Esophagus squamous epithelium (tissue), 5 donors: Measurements from ENCODE around the gene SEC14L1. TPM values are rescaled to one million over a fixed set of nuclear protein-coding genes. Genes with fewer than 3 reads are reported as not detected.

Experiments used
- DNase-seq: peaks from one replicate; lab custom pipeline; 2025; lab: John Stamatoyannopoulos, UW
- H3K27ac ChIP-seq, 4 donors: fragments of 200-600 bp; sonication (generic); one replicate each; pipeline ENCODE4 v1.5.1; 2016 to 2019; ENCODE audit warnings: mild to moderate bottlenecking in 1 of 4
- H3K27me3 ChIP-seq, 4 donors: fragments of 200-600 bp; sonication (generic); 1 replicate in 3 of 4; 2 replicates in 1 of 4; pipeline versions ENCODE4 v1.5.1 to v1.6.0; 2017 to 2021; ENCODE audit warnings: antibody characterized with exemption in 1 of 4
- H3K36me3 ChIP-seq, 3 donors: fragments of 200-600 bp; sonication (generic); one replicate each; pipeline ENCODE4 v1.5.1; 2016 to 2019
- H3K4me1 ChIP-seq, 3 donors: fragments of 200-600 bp; sonication (generic); one replicate each; pipeline ENCODE4 v1.5.1; 2017 to 2019
- H3K4me3 ChIP-seq, 4 donors: fragments of 200-600 bp; sonication (generic); 1 replicate in 3 of 4; 2 replicates in 1 of 4; pipeline ENCODE4 v1.5.1; 2016 to 2019; ENCODE audit warnings: mild to moderate bottlenecking in 2 of 4, moderate library complexity in 1 of 4
- H3K9me3 ChIP-seq, 3 donors: fragments of 200-600 bp; sonication (generic); one replicate each; pipeline ENCODE4 v1.5.1; 2016 to 2019
- POLR2A ChIP-seq, 4 donors: fragments of 450-650 bp; IDR thresholded peaks; one replicate each; pipeline ENCODE4 v1.6.1; 2017; ENCODE audit warnings: antibody characterized with exemption in 4 of 4, mild to moderate bottlenecking in 4 of 4, moderate library complexity in 3 of 4
- whole genome bisulfite sequencing, 2 donors: methylation state at CpG; one replicate each; pipeline ENCODE4 v1.1.5; 2018; 5-methylcytosine and 5-hydroxymethylcytosine counted together
- intact Hi-C: fragments of 100-400 bp; cut with DNase I; formaldehyde crosslinking; loops from one replicate; pipeline ENCODE4 v1.15.0; 2022
- total RNA-seq, 4 donors: library from RNA; depleted of rRNA; stranded (reverse); fragments of >200 nt; gene quantifications; one replicate each; pipeline ENCODE4 v1.1.0, GENCODE V29; 2016
- TF ChIP-seq, protein P1 (sequence below), 6 experiments: fragments of 450-650 bp in 4 of 6; fragments of 200-600 bp in 2 of 6; sonication (generic) in 2 of 6; IDR thresholded peaks; one replicate each; pipeline ENCODE4 v1.5.1; 2016 to 2019; ENCODE audit warnings: antibody characterized with exemption in 6 of 6, mild to moderate bottlenecking in 4 of 6, moderate library complexity in 4 of 6
- donor health status: DM: yes; HTN: yes; CAD: no.

The SEC14L1 gene
- total RNA-seq, 4 donors from 2014 or later = 27.3 to 39.2 (median 32.8) TPM

DNA sequence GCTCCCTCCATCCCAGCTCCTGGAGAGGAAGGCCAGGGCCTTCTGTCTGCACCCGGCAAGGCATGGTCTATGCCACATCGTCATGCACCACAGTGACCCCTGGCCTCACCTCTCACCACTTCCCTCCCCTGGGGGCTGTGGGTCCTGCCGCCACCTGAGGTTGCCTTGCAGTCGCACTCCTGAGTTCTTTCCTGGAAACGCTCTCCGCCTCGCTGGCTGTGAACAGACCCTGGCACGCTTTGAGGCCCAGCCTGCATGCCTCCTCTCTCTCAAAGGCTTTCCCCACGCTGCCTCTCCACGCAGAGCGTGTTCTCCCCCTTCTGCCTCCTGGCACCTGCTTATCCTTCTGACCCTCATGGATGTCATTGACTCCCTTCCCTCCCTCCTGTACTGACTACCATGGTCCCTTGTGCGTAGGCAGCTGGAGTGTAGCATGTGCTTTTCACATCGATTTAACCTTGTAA, 45.4 kb downstream of the SEC14L1 start:
- no peak for TF ChIP-seq POLR2A (IDR thresholded peaks at IDR 0.05)
- TF ChIP-seq, protein P1, sequence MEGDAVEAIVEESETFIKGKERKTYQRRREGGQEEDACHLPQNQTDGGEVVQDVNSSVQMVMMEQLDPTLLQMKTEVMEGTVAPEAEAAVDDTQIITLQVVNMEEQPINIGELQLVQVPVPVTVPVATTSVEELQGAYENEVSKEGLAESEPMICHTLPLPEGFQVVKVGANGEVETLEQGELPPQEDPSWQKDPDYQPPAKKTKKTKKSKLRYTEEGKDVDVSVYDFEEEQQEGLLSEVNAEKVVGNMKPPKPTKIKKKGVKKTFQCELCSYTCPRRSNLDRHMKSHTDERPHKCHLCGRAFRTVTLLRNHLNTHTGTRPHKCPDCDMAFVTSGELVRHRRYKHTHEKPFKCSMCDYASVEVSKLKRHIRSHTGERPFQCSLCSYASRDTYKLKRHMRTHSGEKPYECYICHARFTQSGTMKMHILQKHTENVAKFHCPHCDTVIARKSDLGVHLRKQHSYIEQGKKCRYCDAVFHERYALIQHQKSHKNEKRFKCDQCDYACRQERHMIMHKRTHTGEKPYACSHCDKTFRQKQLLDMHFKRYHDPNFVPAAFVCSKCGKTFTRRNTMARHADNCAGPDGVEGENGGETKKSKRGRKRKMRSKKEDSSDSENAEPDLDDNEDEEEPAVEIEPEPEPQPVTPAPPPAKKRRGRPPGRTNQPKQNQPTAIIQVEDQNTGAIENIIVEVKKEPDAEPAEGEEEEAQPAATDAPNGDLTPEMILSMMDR (IDR thresholded peaks at IDR 0.05) = no peak
- WGBS, 2 donors = 62 to 70% methylated on average over 12 to 13 of the region's 13 CpGs
- H3K9me3 ChIP-seq = no peaks in the 10 kb centered on the region
- intact Hi-C loops = no loop called here
- no peaks in the 10 kb centered on the region for H3K27me3 ChIP-seq
- H3K4me3 ChIP-seq = no peak overlapping the region
- no peak for DNase-seq
- peaks cover 0 to 7% (median 5%) of the 10 kb centered on the region in 3 donors for H3K36me3 ChIP-seq
- H3K4me1 ChIP-seq = peaks cover 0 to 69% (median 17%) of the 10 kb centered on the region in 3 donors
- H3K27ac ChIP-seq = no peak overlapping the region

DNA sequence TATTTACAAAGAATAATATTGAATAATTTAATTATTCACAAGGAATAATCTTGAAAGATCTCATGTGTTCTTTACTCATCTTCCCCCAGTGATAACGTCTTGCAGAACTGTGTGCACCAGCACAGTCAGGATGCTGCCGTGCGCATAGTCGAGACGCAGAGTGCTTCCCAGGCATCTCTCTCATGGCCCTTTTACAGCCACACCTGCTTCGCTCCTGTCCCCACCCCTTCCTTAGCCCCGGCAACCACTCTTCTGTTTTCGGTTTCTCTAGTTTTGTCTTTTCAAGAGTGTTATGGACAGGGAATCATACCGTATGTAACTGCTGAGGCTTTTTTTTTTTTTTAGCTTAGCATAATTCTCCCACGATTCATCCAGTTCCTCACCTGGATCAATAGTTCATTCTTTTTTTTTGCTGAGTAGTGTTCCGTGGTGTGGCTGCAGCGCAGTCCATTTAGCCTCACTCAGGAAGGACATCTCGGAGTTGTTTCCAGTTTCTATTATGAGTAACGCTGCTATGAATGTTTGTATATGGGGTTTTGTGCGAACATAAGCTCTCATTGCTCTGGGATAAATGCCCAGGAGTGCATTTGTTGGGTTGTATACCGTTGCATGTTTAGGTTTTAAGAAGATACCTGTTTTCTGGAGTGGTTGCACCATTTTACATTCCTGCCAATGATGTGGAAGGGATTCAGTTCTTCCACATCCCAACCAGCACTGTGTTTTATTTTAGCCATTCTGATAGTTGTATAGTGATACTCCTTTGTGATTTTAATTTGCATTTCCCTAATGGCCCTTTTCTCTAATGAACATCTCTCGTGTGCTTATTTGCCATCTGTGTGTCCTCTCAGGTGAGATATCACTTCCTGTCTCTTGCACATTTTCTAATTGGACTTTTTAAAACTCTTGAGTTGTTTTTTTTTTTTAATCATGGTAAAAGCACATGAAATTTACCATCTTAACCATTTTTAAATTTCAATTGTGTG, 47.6 kb downstream of the SEC14L1 start:
- Histone ChIP-seq H3K36me3 (peaks cover 0 to 29% (median 13%) of the 10 kb centered on the region in 3 donors), H3K27me3 (no peaks in the 10 kb centered on the region), H3K9me3 (no peaks in the 10 kb centered on the region), H3K27ac (no peak overlapping the region), H3K4me1 (peaks cover 0 to 47% (median 10%) of the 10 kb centered on the region in 3 donors), H3K4me3 (no peak overlapping the region)
- WGBS, 2 donors = 74 to 78% methylated on average over 17 of the region's 17 CpGs
- no peak for DNase-seq
- intact Hi-C loops = no loop called here
- no peak for TF ChIP-seq POLR2A (IDR thresholded peaks at IDR 0.05)
- TF ChIP-seq, protein P1 (IDR thresholded peaks at IDR 0.05) = no peak

DNA sequence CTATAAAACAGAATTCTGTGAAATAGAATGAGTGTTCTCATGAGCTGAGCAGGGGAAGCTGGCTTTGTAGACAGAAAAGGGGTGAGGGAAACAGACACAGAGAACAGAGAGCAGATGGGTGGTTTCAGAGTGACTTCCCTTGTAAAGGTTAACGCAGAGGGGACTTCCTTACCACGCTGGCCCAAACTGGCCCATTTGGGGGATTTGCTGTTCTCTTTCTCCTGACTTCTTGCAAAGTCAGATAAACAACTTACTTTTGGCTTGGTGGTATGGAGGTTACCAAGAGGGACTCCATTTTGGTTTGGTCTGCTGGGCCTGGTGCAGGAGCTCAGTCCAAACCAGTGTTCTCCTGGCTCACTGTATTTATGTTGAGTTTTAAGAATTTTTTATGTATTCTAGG, 48.4 kb downstream of the SEC14L1 start:
- TF ChIP-seq, protein P1 (IDR thresholded peaks at IDR 0.05) = no peak
- TF ChIP-seq POLR2A (IDR thresholded peaks at IDR 0.05) = no peak
- peaks cover 0 to 37% (median 13%) of the 10 kb centered on the region in 3 donors for H3K36me3 ChIP-seq
- no peak overlapping the region for H3K4me3 ChIP-seq
- no peaks in the 10 kb centered on the region for H3K27me3 ChIP-seq
- H3K27ac ChIP-seq = no peak overlapping the region
- peaks cover 0 to 39% (median 6%) of the 10 kb centered on the region in 3 donors for H3K4me1 ChIP-seq
- H3K9me3 ChIP-seq = no peaks in the 10 kb centered on the region
- WGBS, 2 donors = 59 to 73% methylated on average over 2 of the region's 2 CpGs
- intact Hi-C loops = no loop called here
- DNase-seq = no peak

DNA sequence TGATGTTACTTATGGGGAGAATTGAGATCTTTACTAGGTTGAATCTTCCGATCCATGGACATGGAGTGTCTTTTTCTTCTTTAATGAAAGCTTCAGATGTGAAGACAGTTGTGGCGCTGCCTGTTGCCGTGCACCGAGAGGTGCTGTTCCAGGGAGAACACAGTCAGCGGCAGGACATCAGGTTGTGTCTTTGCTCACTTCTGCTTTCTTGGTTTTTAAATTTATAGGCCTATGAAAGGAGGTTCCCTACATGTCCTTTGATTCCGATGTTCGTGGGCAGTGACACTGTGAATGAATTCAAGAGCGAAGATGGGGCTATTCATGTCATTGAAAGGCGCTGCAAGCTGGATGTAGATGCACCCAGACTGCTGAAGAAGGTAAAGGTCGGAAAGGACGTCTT, 49.8 kb downstream of the SEC14L1 start:
- intact Hi-C loops = no loop called here
- Histone ChIP-seq H3K4me3 (no peak overlapping the region), H3K27ac (no peak overlapping the region), H3K36me3 (peaks cover 4 to 51% (median 21%) of the 10 kb centered on the region in 3 donors), H3K4me1 (peaks cover 0 to 27% (median 3%) of the 10 kb centered on the region in 3 donors), H3K9me3 (no peaks in the 10 kb centered on the region), H3K27me3 (no peaks in the 10 kb centered on the region)
- TF ChIP-seq, protein P1 (IDR thresholded peaks at IDR 0.05) = no peak
- TF ChIP-seq POLR2A (IDR thresholded peaks at IDR 0.05) = no peak
- WGBS, 2 donors = 95 to 96% methylated on average over 10 to 11 of the region's 11 CpGs
- DNase-seq = no peak

DNA sequence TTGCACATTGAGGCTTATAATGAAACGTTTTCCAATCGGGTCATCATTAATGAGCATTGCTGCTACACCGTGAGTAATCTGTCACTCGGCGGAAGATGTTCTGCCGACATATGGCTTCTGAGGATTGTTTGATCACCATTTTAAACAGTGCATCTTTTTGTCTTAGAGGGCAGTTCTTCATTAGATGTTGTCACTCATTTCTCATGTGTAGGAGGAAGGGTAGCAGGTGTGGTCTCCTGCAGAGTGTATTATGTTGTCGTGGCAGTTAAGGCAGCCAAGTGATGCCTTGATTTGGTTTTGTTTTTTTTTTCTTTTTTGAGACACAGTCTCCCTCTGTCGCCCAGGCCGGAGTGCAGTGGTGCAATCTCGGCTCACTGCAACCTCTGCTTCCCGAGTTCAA, 50.5 kb downstream of the SEC14L1 start:
- Histone ChIP-seq H3K27ac (no peak overlapping the region), H3K36me3 (peaks cover 5 to 58% (median 26%) of the 10 kb centered on the region in 3 donors), H3K27me3 (no peaks in the 10 kb centered on the region), H3K4me3 (no peak overlapping the region), H3K9me3 (no peaks in the 10 kb centered on the region), H3K4me1 (peaks cover 0 to 21% (median 3%) of the 10 kb centered on the region in 3 donors)
- 83 to 92% methylated on average over 10 to 11 of the region's 11 CpGs for WGBS, 2 donors
- no peak for DNase-seq
- intact Hi-C loops = no loop called here
- TF ChIP-seq POLR2A (IDR thresholded peaks at IDR 0.05) = no peak
- TF ChIP-seq, protein P1 (IDR thresholded peaks at IDR 0.05) = no peak
